Keratinocyte (primary cell): ENCODE results near the gene NPTX2. TPM values are rescaled to one million over a fixed set of nuclear protein-coding genes. Genes with fewer than 3 reads are reported as not detected.

ENCODE experiments used
- DNase-seq: peaks from one replicate; pipeline ENCODE4 v3.0.0-alpha.2; 2011; ENCODE audit warnings: low read depth, missing footprints, low spot score
- FAIRE-seq: peaks from 2 replicates; lab custom pipeline; 2011; peaks lifted over from hg19 to GRCh38; lab: Jason Lieb, UNC
- H2AFZ ChIP-seq: 2 replicates; pipeline ENCODE4 v1.6.0; 2012; ENCODE audit warnings: low read length, control low read depth, inconsistent platforms; ENCODE audit not compliant: control insufficient read depth
- H3K27ac ChIP-seq: 2 replicates; pipeline ENCODE4 v1.5.1; 2011; ENCODE audit warnings: low read length; ENCODE audit not compliant: control insufficient read depth, insufficient read depth
- H3K27me3 ChIP-seq: 3 replicates; pipeline ENCODE4 v1.6.0; 2011; ENCODE audit warnings: low read length; ENCODE audit not compliant: control insufficient read depth, insufficient read depth; ENCODE audit errors: extremely low read depth
- H3K36me3 ChIP-seq, 2 experiments: 2 replicates in 1 of 2; 3 replicates in 1 of 2; pipeline ENCODE4 v1.5.1; 2011; ENCODE audit warnings: low read length in 2 of 2, mild to moderate bottlenecking in 1 of 2; ENCODE audit not compliant: control insufficient read depth in 2 of 2, insufficient read depth in 2 of 2; ENCODE audit errors: extremely low read depth in 1 of 2
- H3K4me1 ChIP-seq: 3 replicates; pipeline ENCODE4 v1.5.1; 2011; ENCODE audit warnings: low read length; ENCODE audit not compliant: control insufficient read depth, insufficient read depth; ENCODE audit errors: extremely low read depth
- H3K4me2 ChIP-seq: 3 replicates; pipeline ENCODE4 v1.6.0; 2011; ENCODE audit warnings: low read depth, low read length; ENCODE audit not compliant: control insufficient read depth, insufficient read depth; ENCODE audit errors: extremely low read depth
- H3K4me3 ChIP-seq, 3 experiments: fragments of 200-600 bp in 1 of 3; sonication (generic) in 1 of 3; 2 replicates in 2 of 3; 3 replicates in 1 of 3; pipeline ENCODE4 v1.5.1; 2011 to 2016; ENCODE audit warnings: low read length in 3 of 3, mild to moderate bottlenecking in 3 of 3, control low read depth in 2 of 3, inconsistent platforms in 1 of 3, low read depth in 1 of 3, mixed read lengths in 1 of 3, mixed run types in 1 of 3, moderate library complexity in 1 of 3; ENCODE audit not compliant: control insufficient read depth in 2 of 3, insufficient read depth in 2 of 3; ENCODE audit errors: extremely low read depth in 1 of 3
- H3K79me2 ChIP-seq: 2 replicates; pipeline ENCODE4 v1.6.0; 2012; ENCODE audit warnings: low read length; ENCODE audit not compliant: control insufficient read depth, insufficient read depth
- H3K9ac ChIP-seq: 3 replicates; pipeline ENCODE4 v1.6.0; 2011; ENCODE audit warnings: low read length; ENCODE audit not compliant: control insufficient read depth, insufficient read depth; ENCODE audit errors: extremely low read depth
- H3K9me1 ChIP-seq: 3 replicates; pipeline ENCODE4 v1.6.0; 2011; ENCODE audit warnings: low read length; ENCODE audit not compliant: control insufficient read depth, insufficient read depth; ENCODE audit errors: extremely low read depth
- H3K9me3 ChIP-seq: 2 replicates; pipeline ENCODE4 v1.5.1; 2012; ENCODE audit warnings: low read depth, low read length; ENCODE audit not compliant: control insufficient read depth
- H4K20me1 ChIP-seq: 3 replicates; pipeline ENCODE4 v1.6.0; 2011; ENCODE audit warnings: low read length; ENCODE audit not compliant: control insufficient read depth, insufficient read depth; ENCODE audit errors: extremely low read depth
- CTCF ChIP-seq, 3 experiments: IDR thresholded peaks in 1 of 3; conservative IDR thresholded peaks in 1 of 3; optimal IDR thresholded peaks in 1 of 3; 2 replicates in 2 of 3; 3 replicates in 1 of 3; pipeline versions ENCODE3 to v1.5.1; 2011; ENCODE audit warnings: low read length in 3 of 3, mild to moderate bottlenecking in 3 of 3, moderate library complexity in 2 of 3, control low read depth in 1 of 3, inconsistent platforms in 1 of 3; ENCODE audit not compliant: insufficient read depth in 2 of 3; ENCODE audit errors: extremely low read depth in 1 of 3
- EZH2 ChIP-seq: IDR thresholded peaks from one replicate; pipeline ENCODE4 v1.6.1; 2012; ENCODE audit warnings: inconsistent platforms, mild to moderate bottlenecking, low read length, moderate library complexity
- dilution Hi-C: fragments of 300-500 bp; cut with MboI; formaldehyde crosslinking; loops from one replicate; pipeline ENCODE4 v1.7.0; 2020; ENCODE audit warnings: low sequenced_read_pairs; ENCODE audit not compliant: extremely low pct_ligation_motif_present
- polyA plus RNA-seq, 5 experiments: library from polyadenylated mRNA; depleted of rRNA in 3 of 5; stranded (reverse) in 3 of 5; stranded (forward) in 1 of 5; unstranded in 1 of 5; fragments of >200 nt; gene quantifications; 1 replicate in 1 of 5; 2 replicates in 3 of 5; 3 replicates in 1 of 5; pipeline versions ENCODE4 v1.2.1 to v1.2.3, GENCODE V29; 2011 to 2012; ENCODE audit warnings: missing spikeins in 2 of 5, low read depth in 1 of 5, low replicate concordance in 1 of 5

The NPTX2 gene
- polyA plus RNA-seq, 1 donor (not counting 4 experiments of a cell fraction or from before 2014, with no cell fraction given): not detected

- no peaks in the 10 kb centered on the region for H4K20me1 ChIP-seq
- H3K9me1 ChIP-seq: no peaks in the 10 kb centered on the region
- H3K36me3 ChIP-seq: no peaks in the 10 kb centered on the region
- H3K27me3 ChIP-seq: peaks cover 35% of the 10 kb centered on the region
- no peaks in the 10 kb centered on the region for H3K4me1 ChIP-seq
- FAIRE-seq: no peak
- no peak overlapping the region for H2AFZ ChIP-seq
- H3K4me2 ChIP-seq: no peak overlapping the region
- H3K4me3 ChIP-seq: no peak overlapping the region
- no peak for DNase-seq
- H3K27ac ChIP-seq: no peak overlapping the region
- dilution Hi-C loops: no loop called here
- TF ChIP-seq CTCF (optimal IDR thresholded peaks at IDR 0.05 in 1 of 3, IDR thresholded peaks at IDR 0.05 in 1 of 3, conservative IDR thresholded peaks at IDR 0.05 in 1 of 3; ENCODE audit: extremely low read depth in 1 of 3, insufficient read depth in 2 of 3, low read length in 3 of 3): no peak
- no peaks in the 10 kb centered on the region for H3K79me2 ChIP-seq
- H3K9me3 ChIP-seq: peaks cover 3% of the 10 kb centered on the region
- H3K9ac ChIP-seq: no peak overlapping the region
These were observed 2.6 kb downstream of the NPTX2 start for GRCh38 chr7:98619450-98620321.

DNA sequence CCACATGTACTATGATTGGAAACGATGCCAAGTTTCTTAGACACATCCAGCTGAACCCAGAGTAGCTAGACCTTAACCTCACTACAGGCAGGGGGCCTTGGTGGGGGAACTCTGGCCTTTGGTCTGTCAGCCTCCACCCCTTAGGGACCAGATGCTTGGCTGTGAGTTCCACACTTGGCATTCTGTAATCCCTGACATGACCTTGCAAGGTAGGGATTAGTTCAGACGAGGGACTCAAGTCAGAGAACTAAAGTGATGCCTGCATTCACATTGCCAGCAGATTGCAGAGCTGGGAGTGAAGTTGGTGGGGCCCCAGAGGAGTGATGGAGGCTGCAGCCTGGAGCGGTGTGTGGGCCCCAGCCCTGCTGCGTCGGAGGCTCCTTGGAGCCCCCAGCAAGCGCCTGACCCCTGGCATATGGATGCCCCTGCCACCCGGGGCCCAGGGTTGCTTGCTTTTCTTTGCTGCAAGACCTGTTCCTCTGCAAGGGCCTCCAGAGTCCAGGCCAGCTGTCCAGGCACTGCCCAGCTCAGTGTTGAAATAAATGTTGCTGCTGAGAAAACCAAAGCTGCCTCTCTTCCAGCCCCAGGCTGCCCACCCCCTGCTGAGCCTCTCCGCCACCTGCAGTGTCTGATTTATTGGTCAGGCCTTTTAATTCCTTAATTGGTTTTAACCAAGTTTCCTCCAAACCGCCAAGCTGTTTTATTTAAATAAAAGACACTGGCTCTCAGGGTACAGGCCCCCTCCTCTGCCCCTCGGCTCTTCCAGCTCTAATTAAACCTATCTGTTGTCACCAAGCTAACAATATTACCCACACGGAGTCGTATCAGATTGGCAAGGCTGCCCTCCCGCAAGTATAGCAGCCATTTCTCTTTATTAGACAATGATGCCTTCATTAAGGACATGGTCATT is 4.7 kb downstream of the NPTX2 start:
- no peaks in the 10 kb centered on the region for H4K20me1 ChIP-seq
- no peak for DNase-seq
- H3K36me3 ChIP-seq: no peaks in the 10 kb centered on the region
- no peak overlapping the region for H3K4me3 ChIP-seq
- no peak overlapping the region for H3K9ac ChIP-seq
- no peaks in the 10 kb centered on the region for H3K9me1 ChIP-seq
- H3K4me2 ChIP-seq: no peak overlapping the region
- dilution Hi-C loops: no loop called here
- H3K27me3 ChIP-seq: peaks cover 24% of the 10 kb centered on the region
- H2AFZ ChIP-seq: no peak overlapping the region
- peaks cover 5% of the 10 kb centered on the region for H3K9me3 ChIP-seq
- TF ChIP-seq EZH2 (no peak), CTCF (optimal IDR thresholded peaks at IDR 0.05 in 1 of 3, IDR thresholded peaks at IDR 0.05 in 1 of 3, conservative IDR thresholded peaks at IDR 0.05 in 1 of 3; ENCODE audit: extremely low read depth in 1 of 3, insufficient read depth in 2 of 3, low read length in 3 of 3) (no peak)
- FAIRE-seq: no peak
- H3K4me1 ChIP-seq: no peaks in the 10 kb centered on the region
- H3K27ac ChIP-seq: no peak overlapping the region
- no peaks in the 10 kb centered on the region for H3K79me2 ChIP-seq
